AG09309 (cell line): Measurements from ENCODE around the gene MYZAP.

ENCODE experiments used
- DNase-seq: peaks from one replicate; pipeline ENCODE4 v3.0.0-alpha.2; 2010; ENCODE audit warnings: low read depth
- H3K4me3 ChIP-seq: 2 replicates; pipeline ENCODE4 v1.5.1; 2011; ENCODE audit warnings: mild to moderate bottlenecking, low read depth, low read length, moderate library complexity; ENCODE audit not compliant: control insufficient read depth
- CTCF ChIP-seq: IDR thresholded peaks from 2 replicates; pipeline ENCODE4 v1.5.1; 2011; ENCODE audit warnings: mild to moderate bottlenecking, low read depth, low read length, inconsistent platforms; ENCODE audit not compliant: insufficient read depth, control insufficient read depth; ENCODE audit errors: missing control alignments

Gene MYZAP

GRCh38 chr15:57649138-57649537 lies 57.4 kb downstream of the MYZAP start:
- DNase-seq: peak; percentile 54
- no peak for TF ChIP-seq CTCF
- no peak overlapping the region for H3K4me3 ChIP-seq

DNA sequence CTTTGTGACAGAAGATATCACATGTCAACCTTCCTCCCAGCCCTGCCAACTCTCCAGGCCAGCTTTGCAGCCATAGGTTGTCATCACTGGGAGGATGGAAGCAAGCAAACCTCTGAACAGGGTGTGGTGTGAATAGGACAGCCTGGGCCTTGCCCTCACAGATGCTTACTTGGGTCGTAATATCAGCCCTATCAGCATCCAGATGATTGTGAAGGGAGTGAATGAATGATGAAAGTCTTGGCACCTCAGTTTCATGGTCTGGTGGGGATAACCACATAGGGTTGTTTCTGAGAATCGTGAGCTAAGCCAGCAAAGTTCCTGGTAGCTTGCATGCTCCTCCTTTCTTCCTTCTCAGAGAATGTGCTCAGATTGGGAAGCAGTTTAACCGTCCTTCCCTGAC lies 59.7 kb downstream of the MYZAP start:
- H3K4me3 ChIP-seq: no peak overlapping the region
- no peak for TF ChIP-seq CTCF
- DNase-seq: no peak

GRCh38 chr15:57652481-57652880 lies 60.8 kb downstream of the MYZAP start:
- DNase-seq: no peak
- TF ChIP-seq CTCF: no peak

GRCh38 chr15:57654153-57654852 lies 62.6 kb downstream of the MYZAP start:
- H3K4me3 ChIP-seq: no peak overlapping the region
- TF ChIP-seq CTCF: no peak
- DNase-seq: peak; percentile 46

More at GRCh38 chr15:57652481-57652880, 60.8 kb downstream of the MYZAP start:
- H3K4me3 ChIP-seq: no peak overlapping the region

- H3K4me3 ChIP-seq: no peak overlapping the region
- no peak for TF ChIP-seq CTCF
- no peak for DNase-seq
Observed at GRCh38 chr15:57655053-57655452, 63.3 kb downstream of the MYZAP start.

GRCh38 chr15:57655809-57656208 lies 64.1 kb downstream of the MYZAP start:
- H3K4me3 ChIP-seq: no peak overlapping the region
- DNase-seq: no peak
- TF ChIP-seq CTCF: no peak
